Endothelial cell of umbilical vein (primary cell): ENCODE measurements around the gene ARID1B. TPM values are rescaled to one million over a fixed set of nuclear protein-coding genes. Genes with fewer than 3 reads are reported as not detected.

Experiments used
- BruUV-seq: library from RNA; stranded (reverse); fragments of 400-500 nt; replicated peaks from 2 replicates; lab custom pipeline; 2021; lab: Mats Ljungman, UMichigan
- CTCF ChIA-PET: fragments of 300-600, 350-600 bp; sonication (Branson Sonifier 250); formaldehyde crosslinking; loops from one replicate; lab custom pipeline; 2021; ENCODE audit warnings: antibody characterized with exemption, inconsistent platforms; lab: Charles Lee
- POLR2A ChIA-PET: fragments of 300-600, 350-600 bp; sonication (Branson Sonifier 250); formaldehyde crosslinking; loops from one replicate; lab custom pipeline; 2021; ENCODE audit warnings: antibody characterized with exemption, inconsistent platforms; lab: Charles Lee
- DNase-seq: peaks from one replicate; pipeline ENCODE4 v3.0.0-alpha.2; 2011; ENCODE audit warnings: low read depth, low spot score
- FAIRE-seq: peaks from 2 replicates; lab custom pipeline; 2011; peaks lifted over from hg19 to GRCh38; lab: Jason Lieb, UNC
- H2AFZ ChIP-seq: 2 replicates; pipeline ENCODE4 v1.6.0; 2012; ENCODE audit warnings: low read depth, low read length, control low read depth, inconsistent platforms
- H3K27ac ChIP-seq: 2 replicates; pipeline ENCODE4 v1.5.1; 2011; ENCODE audit warnings: low read depth, mild to moderate bottlenecking, control low read depth, low read length, moderate library complexity; ENCODE audit not compliant: insufficient read depth
- H3K27me3 ChIP-seq, 2 experiments: 2 replicates each; pipeline versions ENCODE4 v1.6.0 to v1.6.1; 2011; ENCODE audit warnings: low read length in 2 of 2, mixed read lengths in 1 of 2; ENCODE audit not compliant: control insufficient read depth in 2 of 2, insufficient read depth in 2 of 2
- H3K36me3 ChIP-seq, 2 experiments: 2 replicates in 1 of 2; 3 replicates in 1 of 2; pipeline ENCODE4 v1.5.1; 2011; ENCODE audit warnings: low read length in 2 of 2, mild to moderate bottlenecking in 1 of 2, moderate library complexity in 1 of 2; ENCODE audit not compliant: control insufficient read depth in 2 of 2, insufficient read depth in 2 of 2; ENCODE audit errors: extremely low read depth in 1 of 2
- H3K4me1 ChIP-seq: 3 replicates; pipeline ENCODE4 v1.5.1; 2011; ENCODE audit warnings: mild to moderate bottlenecking, low read length; ENCODE audit not compliant: control insufficient read depth, insufficient read depth; ENCODE audit errors: extremely low read depth
- H3K4me2 ChIP-seq: 2 replicates; pipeline ENCODE4 v1.6.1; 2011; ENCODE audit warnings: low read length, control low read depth, mixed read lengths; ENCODE audit not compliant: insufficient read depth
- H3K4me3 ChIP-seq, 3 experiments: fragments of 200-600 bp in 1 of 3; sonication (generic), shearing (Covaris generic) in 1 of 3; replicated peaks in 1 of 3; 2 replicates each; pipeline ENCODE4 v1.5.1; 2011 to 2016; ENCODE audit warnings: control low read depth in 3 of 3, low read length in 3 of 3, mild to moderate bottlenecking in 2 of 3, inconsistent platforms in 1 of 3, low read depth in 1 of 3, moderate library complexity in 1 of 3; ENCODE audit not compliant: insufficient read depth in 1 of 3
- H3K79me2 ChIP-seq: 2 replicates; pipeline ENCODE4 v1.6.0; 2012; ENCODE audit warnings: low read length, inconsistent platforms; ENCODE audit not compliant: control insufficient read depth, insufficient read depth
- H3K9ac ChIP-seq: replicated peaks from 2 replicates; pipeline ENCODE3; 2011; ENCODE audit warnings: low read length, control low read depth; ENCODE audit not compliant: insufficient read depth; ENCODE audit errors: extremely low read depth
- H3K9me1 ChIP-seq: replicated peaks from 3 replicates; pipeline ENCODE4 v1.6.0; 2011; ENCODE audit warnings: mild to moderate bottlenecking, low read length; ENCODE audit not compliant: control insufficient read depth, insufficient read depth; ENCODE audit errors: extremely low read depth
- H3K9me3 ChIP-seq: replicated peaks from 2 replicates; pipeline ENCODE4 v1.5.1; 2012; ENCODE audit warnings: low read length, inconsistent platforms; ENCODE audit not compliant: control insufficient read depth, insufficient read depth
- H4K20me1 ChIP-seq: replicated peaks from 2 replicates; pipeline ENCODE3; 2011; ENCODE audit warnings: mild to moderate bottlenecking, low read length; ENCODE audit not compliant: control insufficient read depth, insufficient read depth; ENCODE audit errors: extremely low read depth
- EZH2 ChIP-seq: IDR thresholded peaks from 2 replicates; pipeline ENCODE4 v1.6.1; 2012; ENCODE audit warnings: borderline replicate concordance, low read depth, mild to moderate bottlenecking, moderate library complexity, low read length, inconsistent platforms; ENCODE audit not compliant: severe bottlenecking
- GATA2 ChIP-seq: IDR thresholded peaks from 2 replicates; pipeline ENCODE4 v1.7.0; 2011; ENCODE audit warnings: low read depth, mild to moderate bottlenecking, moderate library complexity, mixed read lengths, low read length; ENCODE audit not compliant: insufficient read length, insufficient read depth
- JUN ChIP-seq: IDR thresholded peaks from 2 replicates; pipeline ENCODE4 v1.6.1; 2011; ENCODE audit warnings: borderline replicate concordance, low read depth; ENCODE audit not compliant: insufficient read length, insufficient read depth
- POLR2A ChIP-seq: IDR thresholded peaks from 2 replicates; pipeline ENCODE4 v1.6.1; 2012; ENCODE audit warnings: low read depth, mild to moderate bottlenecking, control low read depth, low read length
- POLR2AphosphoS5 ChIP-seq: IDR thresholded peaks from 2 replicates; pipeline ENCODE4 v1.6.1; 2012; ENCODE audit warnings: low read depth, mild to moderate bottlenecking, control low read depth, low read length, moderate library complexity; ENCODE audit not compliant: insufficient read depth
- dilution Hi-C: fragments of 300-500 bp; cut with MboI; formaldehyde crosslinking; loops from one replicate; pipeline ENCODE4 v1.15.0; 2019; ENCODE audit warnings: low sequenced_read_pairs; ENCODE audit not compliant: extremely low pct_ligation_motif_present
- intact Hi-C: fragments of 100-400 bp; cut with micrococcal nuclease; formaldehyde crosslinking; loops from one replicate; pipeline ENCODE4 v1.10.0; 2022
- polyA plus RNA-seq, 4 experiments: library from polyadenylated mRNA; depleted of rRNA in 3 of 4; stranded (reverse) in 3 of 4; unstranded in 1 of 4; fragments of >200 nt; gene quantifications; 2 replicates each; pipeline versions ENCODE4 v1.2.1 to v1.2.3, GENCODE V29; 2011 to 2012; ENCODE audit warnings: missing spikeins in 1 of 4
- total RNA-seq: library from RNA; stranded (reverse); gene quantifications from 2 replicates; pipeline ENCODE4 v1.2.3, GENCODE V29; 2021
- TF ChIP-seq, protein P1 (sequence below): IDR thresholded peaks from 2 replicates; pipeline ENCODE4 v1.6.1; 2011; ENCODE audit not compliant: insufficient read depth, insufficient read length
- TF ChIP-seq, protein P2 (sequence below), 2 donors: IDR thresholded peaks; 1 replicate in 1 of 2; 2 replicates in 1 of 2; pipeline ENCODE4 v1.5.1; 2011; ENCODE audit warnings: low read length in 2 of 2, mild to moderate bottlenecking in 2 of 2, moderate library complexity in 2 of 2, control low read depth in 1 of 2, inconsistent platforms in 1 of 2, low read depth in 1 of 2; ENCODE audit not compliant: insufficient read depth in 1 of 2; ENCODE audit errors: extremely low read depth in 1 of 2

The ARID1B gene
- total and polyA plus RNA-seq, 2 donors (not counting 3 experiments of a cell fraction or from before 2014, with no cell fraction given) = 21.8 to 89.5 TPM

DNA sequence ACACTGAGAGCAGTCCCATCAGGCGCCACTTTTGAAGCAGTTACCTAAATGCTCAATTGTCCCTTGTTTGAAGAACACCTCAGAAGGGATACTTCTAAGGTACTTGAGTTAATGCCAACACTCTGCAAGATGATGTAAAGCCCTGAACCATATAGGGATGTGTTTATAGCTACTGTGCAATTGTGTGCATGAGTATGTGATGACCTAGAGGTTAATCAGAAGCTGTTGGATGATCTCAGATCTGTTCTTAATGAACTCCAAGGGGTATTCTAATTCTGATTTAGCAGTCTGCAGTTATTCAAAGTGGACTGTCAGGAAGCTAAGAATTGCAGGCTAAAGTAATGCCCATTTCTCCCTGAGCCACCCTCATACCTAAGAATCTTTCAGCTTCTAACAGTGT, 387.8 kb downstream of the ARID1B start:
- Histone ChIP-seq H3K36me3 (no peaks in the 10 kb centered on the region), H3K27ac (no peak overlapping the region), H3K4me3 (no peak overlapping the region), H3K9ac (no peak overlapping the region), H3K9me1 (no peaks in the 10 kb centered on the region), H3K9me3 (no peaks in the 10 kb centered on the region), H2AFZ (no peak overlapping the region), H3K27me3 (no peaks in the 10 kb centered on the region), H3K4me1 (no peaks in the 10 kb centered on the region), H3K79me2 (no peaks in the 10 kb centered on the region), H4K20me1 (no peaks in the 10 kb centered on the region), H3K4me2 (no peak overlapping the region)
- ChIA-PET CTCF (interaction anchor here (0.8 to 1.4 kb wide), 5 partner anchors 8 to 131 kb away, joined by 3 to 7 read pairs (median 4); no protein-coding TSS in a partner anchor), POLR2A (no interaction called here)
- dilution Hi-C loops (no loop called here), intact Hi-C loops (no loop called here)
- no TSS peak for BruUV-seq
- FAIRE-seq (no peak), DNase-seq (no peak)
- no peak for TF ChIP-seq EZH2
- TF ChIP-seq GATA2 = no peak
- TF ChIP-seq, protein P1, sequence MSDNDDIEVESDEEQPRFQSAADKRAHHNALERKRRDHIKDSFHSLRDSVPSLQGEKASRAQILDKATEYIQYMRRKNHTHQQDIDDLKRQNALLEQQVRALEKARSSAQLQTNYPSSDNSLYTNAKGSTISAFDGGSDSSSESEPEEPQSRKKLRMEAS = no peak
- no peak for TF ChIP-seq POLR2AphosphoS5
- TF ChIP-seq, protein P2, sequence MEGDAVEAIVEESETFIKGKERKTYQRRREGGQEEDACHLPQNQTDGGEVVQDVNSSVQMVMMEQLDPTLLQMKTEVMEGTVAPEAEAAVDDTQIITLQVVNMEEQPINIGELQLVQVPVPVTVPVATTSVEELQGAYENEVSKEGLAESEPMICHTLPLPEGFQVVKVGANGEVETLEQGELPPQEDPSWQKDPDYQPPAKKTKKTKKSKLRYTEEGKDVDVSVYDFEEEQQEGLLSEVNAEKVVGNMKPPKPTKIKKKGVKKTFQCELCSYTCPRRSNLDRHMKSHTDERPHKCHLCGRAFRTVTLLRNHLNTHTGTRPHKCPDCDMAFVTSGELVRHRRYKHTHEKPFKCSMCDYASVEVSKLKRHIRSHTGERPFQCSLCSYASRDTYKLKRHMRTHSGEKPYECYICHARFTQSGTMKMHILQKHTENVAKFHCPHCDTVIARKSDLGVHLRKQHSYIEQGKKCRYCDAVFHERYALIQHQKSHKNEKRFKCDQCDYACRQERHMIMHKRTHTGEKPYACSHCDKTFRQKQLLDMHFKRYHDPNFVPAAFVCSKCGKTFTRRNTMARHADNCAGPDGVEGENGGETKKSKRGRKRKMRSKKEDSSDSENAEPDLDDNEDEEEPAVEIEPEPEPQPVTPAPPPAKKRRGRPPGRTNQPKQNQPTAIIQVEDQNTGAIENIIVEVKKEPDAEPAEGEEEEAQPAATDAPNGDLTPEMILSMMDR (IDR thresholded peaks at IDR 0.05; ENCODE audit: extremely low read depth in 1 of 2, insufficient read depth in 1 of 2, low read depth in 1 of 2, low read length in 2 of 2) = no peak
- TF ChIP-seq POLR2A = no peak
- TF ChIP-seq JUN = no peak
